Midbrain (tissue), 1 donor: Measurements from ENCODE around the gene CRP.
"Not testable (repeated sequence)": the region's sequence is repeated elsewhere in the genome, so short reads cannot be mapped to it uniquely, and the experiment has no call there.

Experiments used
- DNase-seq: peaks from one replicate; lab custom pipeline; 2025; lab: John Stamatoyannopoulos, UW

Gene CRP

DNA sequence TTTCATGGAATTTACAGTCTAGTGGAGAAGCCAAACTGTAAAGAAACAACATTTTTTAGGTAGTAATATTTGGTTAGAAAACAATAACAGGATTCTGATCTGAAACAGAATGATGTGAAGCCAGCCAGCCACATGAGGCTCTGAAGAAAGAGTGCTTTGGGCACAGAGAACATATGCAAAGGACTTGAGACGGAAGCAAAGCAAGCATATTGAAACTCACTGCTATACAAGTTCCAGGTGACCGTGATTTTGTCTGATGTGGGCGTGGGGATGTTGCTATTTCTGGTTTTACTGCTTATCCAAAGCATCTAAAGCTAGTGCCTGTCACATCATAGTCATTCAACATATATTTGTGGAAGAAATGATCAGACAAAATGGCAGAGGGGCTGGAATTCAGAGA is 14.7 kb downstream of the CRP start:
- DNase-seq, result no peak

DNA sequence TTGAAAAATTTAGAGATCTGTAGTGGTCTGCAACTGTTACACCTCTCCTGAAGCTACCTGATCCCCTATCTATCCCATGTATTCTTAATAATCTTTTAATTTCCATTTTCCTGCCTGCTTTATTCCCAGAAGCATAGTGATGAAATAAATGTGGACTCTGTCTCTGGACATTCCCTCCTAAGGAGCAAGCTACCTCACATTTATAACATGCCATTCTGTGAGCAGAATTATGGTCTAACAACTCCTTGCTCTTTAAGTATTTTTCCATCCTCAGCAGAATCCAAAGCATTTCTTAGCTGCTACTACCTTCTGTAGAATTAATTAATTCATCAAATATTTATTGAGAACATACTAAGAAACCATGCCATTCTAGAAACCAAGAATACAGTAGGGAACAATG is 15.1 kb downstream of the CRP start:
- no peak for DNase-seq

DNA sequence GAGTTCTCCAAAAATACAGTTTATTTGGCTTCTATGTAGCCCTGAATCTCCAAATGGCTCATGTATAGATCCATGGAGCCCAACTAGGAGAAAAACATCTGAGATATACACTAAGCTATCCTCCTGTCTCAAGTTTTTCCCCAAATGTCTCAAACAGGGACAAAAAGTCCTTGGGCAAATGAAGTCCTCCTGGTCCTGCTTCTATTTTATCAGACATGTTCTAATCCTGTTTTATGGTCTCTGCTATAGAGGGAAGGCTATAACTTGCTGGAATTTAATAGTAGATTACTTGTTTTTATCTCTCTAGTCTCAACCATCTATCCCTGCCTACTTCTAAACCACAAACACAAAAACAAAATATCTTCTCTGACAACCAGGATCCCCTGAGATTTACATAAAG is 26.9 kb downstream of the CRP start:
- DNase-seq, result no peak

DNA sequence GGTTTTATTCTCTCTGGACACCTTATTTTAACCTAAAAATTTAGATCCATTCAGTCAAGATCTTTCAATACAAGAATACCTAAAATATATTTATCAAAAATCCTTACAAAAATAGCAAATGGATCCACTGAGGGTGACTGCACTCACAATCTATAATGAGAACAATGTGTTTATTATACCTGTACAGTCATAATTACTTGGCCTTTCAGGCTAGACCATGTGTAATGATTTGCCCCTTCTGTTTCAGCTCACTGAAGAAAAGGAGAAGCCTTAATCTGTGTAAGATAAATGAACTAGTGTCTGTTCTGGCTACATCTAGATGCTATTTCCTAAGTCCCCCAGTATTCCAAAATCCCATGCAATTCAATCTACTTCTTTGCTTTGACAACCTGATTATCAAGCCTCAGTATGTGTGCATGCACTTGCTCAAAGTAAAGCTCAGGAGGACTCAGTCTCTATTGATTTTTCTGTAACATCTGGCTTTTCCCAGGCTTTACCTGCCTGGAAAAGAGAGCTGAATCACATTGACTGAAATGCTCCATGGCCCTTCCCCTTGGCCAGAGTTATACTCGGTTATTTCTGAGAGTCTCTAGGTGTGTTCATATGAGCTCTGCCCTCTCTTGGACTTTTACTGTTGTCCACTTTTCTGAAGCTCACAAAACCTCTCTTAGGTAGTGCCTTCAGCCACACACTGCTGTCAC is 27.6 kb downstream of the CRP start:
- DNase-seq, result no peak

DNA sequence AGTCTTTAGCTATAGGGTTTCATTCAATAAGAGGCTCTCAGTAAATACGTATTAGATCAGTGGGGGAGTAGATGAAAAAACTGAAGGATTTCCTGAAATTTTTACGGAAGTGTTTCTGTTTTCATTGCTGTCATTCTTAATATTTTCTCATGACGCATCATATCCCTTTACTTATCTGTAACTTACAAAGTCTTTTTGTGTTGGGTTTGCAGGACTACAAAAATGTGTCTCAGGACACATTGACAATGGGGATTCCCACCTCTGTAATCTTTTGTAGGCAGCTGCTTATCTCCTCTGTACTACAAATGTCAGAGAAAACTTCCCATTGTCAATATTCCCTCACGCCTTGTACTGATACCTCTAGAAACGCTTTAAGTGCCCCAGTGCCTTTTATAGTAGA is 35.5 kb downstream of the CRP start:
- DNase-seq, result no peak

DNA sequence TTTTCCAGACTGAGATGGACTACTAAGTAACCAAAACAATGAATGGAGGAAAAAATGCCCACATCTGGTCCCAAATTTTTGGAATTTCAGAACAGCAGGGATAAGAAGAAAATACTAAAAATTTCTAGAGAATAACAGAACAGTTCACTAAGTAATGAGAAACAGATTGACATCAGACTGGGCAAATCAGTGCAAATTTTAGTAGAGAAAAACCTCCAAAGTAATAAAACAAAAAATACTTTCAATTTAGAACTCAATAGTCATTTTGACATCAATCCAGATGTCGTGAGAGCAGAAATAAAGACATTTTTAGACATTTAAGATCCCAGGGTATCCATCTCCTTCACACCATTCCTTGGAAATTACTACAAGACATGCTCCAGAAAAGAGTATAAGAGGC is 39.3 kb downstream of the CRP start:
- no peak for DNase-seq

DNA sequence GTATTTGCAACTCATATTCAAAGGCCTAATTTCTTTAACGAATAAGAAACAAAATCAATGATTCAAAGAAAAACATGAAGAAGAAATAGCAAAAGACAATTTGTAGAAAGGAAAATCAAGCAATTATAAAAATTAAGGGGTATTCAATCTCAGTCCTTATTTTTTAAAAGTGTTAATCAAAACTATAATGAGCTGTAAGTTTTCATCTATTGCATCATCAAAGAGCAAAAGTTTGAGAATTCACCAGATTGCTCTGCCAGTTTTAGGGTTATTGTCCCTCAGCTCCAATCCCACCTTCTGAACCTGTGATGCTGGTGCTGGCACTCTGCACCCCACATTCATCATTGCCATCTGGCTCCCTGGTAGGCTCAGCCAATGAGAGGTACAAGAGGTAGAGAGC is 42.0 kb downstream of the CRP start:
- DNase-seq, result not testable (repeated sequence)

DNA sequence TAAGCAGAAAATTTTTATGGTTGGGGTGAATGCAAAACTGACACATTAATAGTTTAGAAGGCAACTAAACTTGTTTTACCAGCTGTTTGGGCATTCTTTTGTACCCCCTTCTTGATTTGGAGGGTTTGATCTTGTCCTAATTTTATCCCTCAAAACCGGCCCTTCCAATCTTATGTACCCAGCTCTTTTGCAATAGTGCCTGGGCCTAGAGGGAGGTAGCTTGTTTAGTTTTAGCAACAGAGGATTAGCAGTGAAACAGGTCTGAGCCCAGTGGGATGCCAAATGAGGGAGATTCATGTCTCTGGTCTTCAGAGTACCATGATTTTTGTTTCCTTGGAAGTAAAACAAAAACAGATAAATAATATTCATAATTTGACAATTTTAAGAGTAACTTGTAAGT is 45.1 kb downstream of the CRP start:
- no peak for DNase-seq

DNA sequence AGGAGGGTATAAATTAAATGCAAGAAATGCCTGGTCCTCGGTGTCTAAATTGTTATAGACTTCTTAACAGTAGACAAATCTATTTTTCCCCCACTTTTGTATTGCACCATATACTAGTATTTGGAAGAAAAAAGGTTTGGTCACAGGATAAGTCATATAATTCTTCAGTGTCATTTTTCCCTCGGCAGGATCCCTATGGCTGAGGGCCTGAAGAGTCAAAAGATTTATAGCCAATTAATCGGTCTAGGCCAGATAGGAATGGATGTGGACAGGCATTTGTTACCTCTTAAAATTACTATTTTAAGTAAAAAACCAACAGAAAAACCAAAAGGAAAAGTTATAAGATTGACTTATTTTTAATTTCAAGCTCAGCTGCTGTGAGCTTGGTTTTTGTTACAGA is 45.6 kb downstream of the CRP start:
- no peak for DNase-seq

DNA sequence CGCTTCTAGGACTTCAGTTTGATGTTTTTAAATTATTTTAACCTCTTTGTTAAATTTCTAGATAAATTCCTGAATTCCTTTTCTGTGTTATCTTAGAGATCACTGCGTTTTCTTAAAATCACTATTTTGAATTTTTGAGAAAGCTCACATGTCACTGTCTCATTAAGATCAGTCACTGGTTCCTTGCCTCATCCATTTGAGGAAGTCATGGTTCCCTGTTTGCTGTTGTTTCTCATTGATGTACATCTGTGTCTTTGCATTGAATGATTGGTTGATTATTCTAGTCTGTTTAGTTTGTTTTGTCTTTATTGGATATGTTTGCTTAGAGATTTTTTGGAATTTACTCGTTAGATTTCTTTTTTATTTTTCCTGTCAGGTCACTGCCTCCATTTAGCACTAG is 50.1 kb downstream of the CRP start:
- DNase-seq, result no peak

DNA sequence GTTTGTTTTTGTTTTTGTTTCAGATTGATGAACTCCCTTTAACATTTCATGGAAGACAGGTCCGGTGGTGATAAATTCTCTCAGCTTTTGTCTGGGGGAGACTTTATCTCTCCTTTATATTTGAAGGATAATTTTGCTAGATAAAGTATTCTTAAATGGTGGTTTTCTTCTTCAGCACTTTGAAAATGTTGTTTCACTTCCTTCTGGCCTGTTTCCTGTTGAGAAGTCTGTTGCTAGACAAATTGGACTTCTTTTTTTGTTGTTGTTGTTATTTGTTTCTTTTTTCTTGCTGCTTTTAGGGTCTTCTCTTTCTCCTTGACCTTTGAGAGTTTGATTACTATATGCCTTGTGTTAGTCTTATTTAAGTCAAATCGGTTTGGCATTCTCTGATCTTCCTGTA is 50.8 kb downstream of the CRP start:
- DNase-seq, result no peak
